Breast epithelium (tissue), 4 donors: ENCODE data around the gene DNM3. TPM values are rescaled to one million over a fixed set of nuclear protein-coding genes. Genes with fewer than 3 reads are reported as not detected.

Experiments used
- DNase-seq, 2 donors: peaks; one replicate each; pipeline ENCODE4 v3.0.0-alpha.2; 2019; ENCODE audit warnings: low spot score in 2 of 2
- H3K27ac ChIP-seq, 2 donors: fragments of 200-600 bp; sonication (generic) in 1 of 2; one replicate each; pipeline ENCODE4 v1.5.1; 2016 to 2019; ENCODE audit warnings: mild to moderate bottlenecking in 1 of 2
- H3K27me3 ChIP-seq, 2 donors: fragments of 200-600 bp; sonication (generic) in 1 of 2; one replicate each; pipeline versions ENCODE4 v1.5.1 to v1.6.0; 2017 to 2019; ENCODE audit warnings: control low read depth in 1 of 2, mild to moderate bottlenecking in 1 of 2
- H3K36me3 ChIP-seq: fragments of 200-600 bp; one replicate; pipeline ENCODE4 v1.5.1; 2019
- H3K4me1 ChIP-seq, 2 donors: fragments of 200-600 bp; sonication (generic); one replicate each; pipeline ENCODE4 v1.5.1; 2016 to 2019; ENCODE audit warnings: control low read depth in 1 of 2
- H3K4me3 ChIP-seq, 3 donors: fragments of 200-600 bp; sonication (generic); 1 replicate in 2 of 3; 2 replicates in 1 of 3; pipeline ENCODE4 v1.5.1; 2016 to 2019; ENCODE audit warnings: mild to moderate bottlenecking in 3 of 3, moderate library complexity in 2 of 3
- H3K9me3 ChIP-seq, 2 donors: fragments of 200-600 bp; sonication (generic) in 1 of 2; one replicate each; pipeline ENCODE4 v1.5.1; 2016 to 2019; ENCODE audit warnings: control low read depth in 1 of 2
- POLR2A ChIP-seq: fragments of 450-650 bp; IDR thresholded peaks from one replicate; pipeline ENCODE4 v1.6.1; 2016; ENCODE audit warnings: antibody characterized with exemption, mild to moderate bottlenecking, moderate library complexity
- POLR2AphosphoS5 ChIP-seq, 3 donors: sonication (generic); formaldehyde crosslinking; IDR thresholded peaks; one replicate each; pipeline ENCODE4 v1.6.1; 2017; ENCODE audit warnings: antibody characterized with exemption in 3 of 3
- intact Hi-C: fragments of 100-400 bp; cut with DNase I; formaldehyde crosslinking; loops from one replicate; pipeline ENCODE4 v1.15.1; 2023; ENCODE audit warnings: low total_unique reads
- total RNA-seq, 3 donors: library from RNA; depleted of rRNA; stranded (reverse); fragments of >200 nt; gene quantifications; one replicate each; pipeline ENCODE4 v1.1.0, GENCODE V29; 2016
- TF ChIP-seq, protein P1 (sequence below), 3 donors: fragments of 450-650 bp; IDR thresholded peaks; one replicate each; pipeline ENCODE4 v1.5.1; 2016 to 2017; ENCODE audit warnings: antibody characterized with exemption in 3 of 3, mild to moderate bottlenecking in 3 of 3, moderate library complexity in 3 of 3

Gene DNM3
- total RNA-seq, 3 donors from 2014 or later, result 5.1 to 7.5 (median 6.6) TPM

DNA sequence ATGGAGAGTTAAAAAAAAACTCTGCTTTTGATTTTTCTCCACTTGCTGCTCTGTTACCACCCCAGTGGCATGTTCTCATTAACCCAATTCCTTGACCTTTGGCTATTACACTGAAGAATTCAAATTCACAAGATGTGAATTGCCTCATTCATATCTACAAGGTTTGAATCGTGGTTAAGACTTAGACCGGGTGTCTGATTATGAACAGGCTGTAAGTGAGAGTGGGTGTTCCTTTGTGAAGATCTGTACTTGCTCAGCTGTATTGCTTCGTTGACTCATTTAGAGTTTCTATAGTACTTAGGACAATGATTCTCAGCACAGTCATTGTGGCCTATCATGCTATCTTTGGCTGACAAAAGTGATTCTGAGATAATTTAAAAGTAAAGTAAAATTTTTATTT is 36.4 kb downstream of the DNM3 start:
- H3K27me3 ChIP-seq, result no peaks in the 10 kb centered on the region
- intact Hi-C loops, result no loop called here
- TF ChIP-seq POLR2AphosphoS5 (IDR thresholded peaks at IDR 0.05), result no peak
- no peak for TF ChIP-seq POLR2A
- TF ChIP-seq, protein P1, sequence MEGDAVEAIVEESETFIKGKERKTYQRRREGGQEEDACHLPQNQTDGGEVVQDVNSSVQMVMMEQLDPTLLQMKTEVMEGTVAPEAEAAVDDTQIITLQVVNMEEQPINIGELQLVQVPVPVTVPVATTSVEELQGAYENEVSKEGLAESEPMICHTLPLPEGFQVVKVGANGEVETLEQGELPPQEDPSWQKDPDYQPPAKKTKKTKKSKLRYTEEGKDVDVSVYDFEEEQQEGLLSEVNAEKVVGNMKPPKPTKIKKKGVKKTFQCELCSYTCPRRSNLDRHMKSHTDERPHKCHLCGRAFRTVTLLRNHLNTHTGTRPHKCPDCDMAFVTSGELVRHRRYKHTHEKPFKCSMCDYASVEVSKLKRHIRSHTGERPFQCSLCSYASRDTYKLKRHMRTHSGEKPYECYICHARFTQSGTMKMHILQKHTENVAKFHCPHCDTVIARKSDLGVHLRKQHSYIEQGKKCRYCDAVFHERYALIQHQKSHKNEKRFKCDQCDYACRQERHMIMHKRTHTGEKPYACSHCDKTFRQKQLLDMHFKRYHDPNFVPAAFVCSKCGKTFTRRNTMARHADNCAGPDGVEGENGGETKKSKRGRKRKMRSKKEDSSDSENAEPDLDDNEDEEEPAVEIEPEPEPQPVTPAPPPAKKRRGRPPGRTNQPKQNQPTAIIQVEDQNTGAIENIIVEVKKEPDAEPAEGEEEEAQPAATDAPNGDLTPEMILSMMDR (IDR thresholded peaks at IDR 0.05), result no peak

DNA sequence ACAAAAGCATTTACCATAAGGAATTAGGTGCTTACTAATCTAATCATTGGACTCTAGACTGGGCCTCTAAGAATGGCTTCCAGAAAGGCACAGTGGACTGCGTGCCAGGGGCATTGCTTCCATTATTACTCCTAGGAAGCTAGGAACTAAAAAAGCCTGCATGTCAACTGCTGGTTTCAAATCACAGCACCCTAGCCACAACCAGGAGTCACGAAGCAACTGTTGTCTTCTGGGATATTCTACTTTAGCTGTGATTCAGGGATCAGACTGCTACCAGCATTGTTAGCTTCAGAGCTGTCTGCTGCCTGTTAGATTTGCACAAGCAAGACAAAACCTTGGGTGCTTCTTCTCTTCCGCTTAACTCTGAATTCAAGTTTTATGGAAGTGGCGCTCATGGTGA is 38.3 kb downstream of the DNM3 start:
- Histone ChIP-seq H3K27me3 (no peaks in the 10 kb centered on the region), H3K4me3 (no peak overlapping the region), H3K36me3 (no peaks in the 10 kb centered on the region), H3K27ac (no peak overlapping the region), H3K4me1 (no peaks in the 10 kb centered on the region), H3K9me3 (no peaks in the 10 kb centered on the region)
- intact Hi-C loops, result no loop called here
- no peak for TF ChIP-seq POLR2A
- TF ChIP-seq POLR2AphosphoS5 (IDR thresholded peaks at IDR 0.05), result no peak
- TF ChIP-seq, protein P1 (IDR thresholded peaks at IDR 0.05), result no peak
- DNase-seq, result no peak

More for the DNA sequence above, 36.4 kb downstream of the DNM3 start:
- Histone ChIP-seq H3K9me3 (no peaks in the 10 kb centered on the region), H3K4me1 (no peaks in the 10 kb centered on the region), H3K36me3 (no peaks in the 10 kb centered on the region), H3K27ac (no peak overlapping the region), H3K4me3 (no peak overlapping the region)
- no peak for DNase-seq

DNA sequence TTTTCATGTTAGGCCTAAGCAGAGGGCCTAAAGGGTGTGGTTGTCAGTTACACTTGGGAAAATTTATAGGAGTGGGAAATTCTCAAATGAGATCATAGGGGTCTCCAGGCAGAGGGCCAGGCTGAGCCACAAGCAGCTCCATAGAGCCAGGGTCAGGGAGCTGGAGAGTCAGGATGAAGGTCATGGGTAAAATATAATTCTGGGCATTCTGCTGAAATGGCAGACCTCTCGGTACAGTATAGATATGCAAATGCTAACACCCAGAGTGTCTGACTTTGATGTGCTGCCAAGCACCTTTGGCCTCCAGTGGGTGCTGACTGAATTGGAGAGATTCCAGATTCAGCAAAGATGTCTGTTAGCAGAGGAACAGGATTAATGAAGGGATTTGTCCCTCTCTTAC is 40.1 kb downstream of the DNM3 start:
- Histone ChIP-seq H3K36me3 (no peaks in the 10 kb centered on the region), H3K27ac (no peak overlapping the region), H3K27me3 (no peaks in the 10 kb centered on the region), H3K4me1 (no peaks in the 10 kb centered on the region), H3K4me3 (no peak overlapping the region), H3K9me3 (no peaks in the 10 kb centered on the region)
- intact Hi-C loops, result no loop called here
- DNase-seq, result no peak
- no peak for TF ChIP-seq POLR2A
- TF ChIP-seq, protein P1 (IDR thresholded peaks at IDR 0.05), result no peak
- no peak for TF ChIP-seq POLR2AphosphoS5 (IDR thresholded peaks at IDR 0.05)

DNA sequence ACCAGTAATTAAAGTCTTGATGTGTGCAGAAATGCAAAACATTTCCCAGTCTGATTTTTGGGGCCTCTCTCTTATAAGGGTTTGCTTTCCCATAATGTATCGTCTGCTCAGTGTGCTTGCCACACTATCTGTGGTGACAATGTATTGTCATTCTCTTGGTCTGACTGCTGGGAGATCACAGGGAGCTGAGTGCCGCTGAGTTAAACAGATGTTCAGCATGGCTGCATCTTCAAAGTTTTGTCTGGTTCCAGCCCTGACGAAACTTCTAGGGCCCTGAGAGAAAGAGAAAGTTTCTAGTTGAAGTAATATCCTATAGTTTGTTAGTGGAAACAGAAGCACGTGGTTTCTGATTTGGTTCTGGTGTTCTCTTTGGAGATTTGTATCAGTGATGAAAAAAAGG is 42.6 kb downstream of the DNM3 start:
- Histone ChIP-seq H3K27ac (no peak overlapping the region), H3K36me3 (no peaks in the 10 kb centered on the region), H3K27me3 (no peaks in the 10 kb centered on the region), H3K4me1 (no peaks in the 10 kb centered on the region), H3K4me3 (no peak overlapping the region), H3K9me3 (no peaks in the 10 kb centered on the region)
- intact Hi-C loops, result no loop called here
- TF ChIP-seq, protein P1 (IDR thresholded peaks at IDR 0.05), result no peak
- TF ChIP-seq POLR2A (no peak), POLR2AphosphoS5 (IDR thresholded peaks at IDR 0.05) (no peak)
- DNase-seq, result no peak

DNA sequence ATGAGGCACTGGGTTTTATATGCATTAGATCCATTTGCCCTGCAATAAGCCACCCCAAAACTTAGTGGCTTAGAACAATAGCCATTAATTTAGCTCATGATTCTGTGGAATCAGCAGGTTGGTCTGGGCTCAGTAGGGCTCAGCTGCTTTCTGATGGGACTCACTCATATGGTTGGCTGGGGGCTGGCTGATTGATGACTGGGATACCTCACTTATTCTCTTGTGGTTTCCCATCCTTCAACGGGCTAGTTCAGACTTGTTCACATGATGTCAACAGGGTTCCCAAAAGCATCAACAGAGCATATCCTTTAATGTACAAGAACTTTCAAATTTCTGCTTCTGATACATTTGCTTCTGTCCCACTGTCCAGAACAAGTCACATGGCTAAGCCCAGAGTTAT is 43.2 kb downstream of the DNM3 start:
- DNase-seq, result no peak
- no peaks in the 10 kb centered on the region for H3K36me3 ChIP-seq
- intact Hi-C loops, result no loop called here

More for the DNA sequence above, 43.2 kb downstream of the DNM3 start:
- H3K4me1 ChIP-seq, result no peaks in the 10 kb centered on the region
- TF ChIP-seq, protein P1 (IDR thresholded peaks at IDR 0.05), result no peak
- TF ChIP-seq POLR2A (no peak), POLR2AphosphoS5 (IDR thresholded peaks at IDR 0.05) (no peak)
- no peaks in the 10 kb centered on the region for H3K9me3 ChIP-seq
- no peaks in the 10 kb centered on the region for H3K27me3 ChIP-seq
- no peak overlapping the region for H3K4me3 ChIP-seq
- no peak overlapping the region for H3K27ac ChIP-seq
